ENCODE measurements around the gene PSMA7.

PSMA7 gene

DNA sequence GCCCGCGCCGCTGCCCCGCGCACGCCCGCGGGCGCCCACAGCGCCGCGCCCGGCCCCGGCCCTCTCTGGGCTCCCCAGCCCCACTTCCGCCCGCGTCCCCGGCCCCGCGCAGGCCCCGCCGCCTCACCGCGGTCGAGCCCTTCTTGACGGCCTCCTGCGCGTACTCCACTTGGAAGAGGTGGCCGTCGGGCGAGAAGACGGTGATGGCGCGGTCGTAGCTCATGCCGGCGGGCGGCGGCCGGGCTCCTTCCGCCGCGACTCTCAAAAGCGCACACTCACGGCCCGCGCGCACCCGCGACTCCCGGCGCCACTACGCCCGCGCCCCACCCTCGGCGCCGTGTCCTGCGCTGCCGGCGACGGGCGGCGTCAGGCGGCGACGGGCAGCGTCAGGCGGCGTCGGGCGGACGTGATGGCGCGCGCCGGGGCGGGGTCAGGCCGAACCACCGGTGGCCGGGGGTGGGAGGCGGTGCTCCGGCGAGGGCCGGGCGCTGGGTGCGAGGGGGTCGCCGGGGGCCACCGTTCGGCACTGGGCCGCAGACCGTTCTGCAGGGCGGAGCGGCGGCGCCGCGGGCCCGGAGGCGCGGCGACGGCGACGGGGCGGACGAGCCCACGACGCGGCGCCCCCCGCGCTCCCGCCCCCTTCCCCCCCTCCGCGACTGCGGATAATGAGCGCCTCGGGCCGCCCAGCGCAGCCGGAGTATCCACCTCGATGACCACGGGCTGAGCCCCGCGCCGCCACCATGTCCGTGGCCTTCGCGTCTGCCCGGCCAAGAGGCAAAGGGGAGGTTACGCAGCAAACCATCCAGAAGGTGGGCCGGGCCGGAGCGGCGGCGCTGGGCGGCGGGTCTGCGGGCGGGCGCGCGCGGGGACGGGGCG, at the start of gene PSMA7, which contains the start of gene SS18L1:
TSS of gene PSMA7 (minus strand) at position 314 of the 876 bp plus-strand sequence. CDS start at position 223, 91 bp downstream.
TSS of gene SS18L1 (plus strand) at position 689 of the 876 bp plus-strand sequence. CDS start at position 741, 52 bp downstream.
- peaks cover 21% of the 10 kb centered on the region for H3K36me3 ChIP-seq (ENCODE audit: insufficient read depth, low read length)
- peak within 1 kb of the TSS; percentile 77 for H3K9ac ChIP-seq (ENCODE audit: low read depth, low read length)
- H3K4me1 ChIP-seq (ENCODE audit: insufficient read depth, low read length): peaks cover 14% of the 10 kb centered on the region
- no peaks in the 10 kb centered on the region for H3K9me3 ChIP-seq (ENCODE audit: control insufficient read depth, insufficient read depth, low read length)

DNA sequence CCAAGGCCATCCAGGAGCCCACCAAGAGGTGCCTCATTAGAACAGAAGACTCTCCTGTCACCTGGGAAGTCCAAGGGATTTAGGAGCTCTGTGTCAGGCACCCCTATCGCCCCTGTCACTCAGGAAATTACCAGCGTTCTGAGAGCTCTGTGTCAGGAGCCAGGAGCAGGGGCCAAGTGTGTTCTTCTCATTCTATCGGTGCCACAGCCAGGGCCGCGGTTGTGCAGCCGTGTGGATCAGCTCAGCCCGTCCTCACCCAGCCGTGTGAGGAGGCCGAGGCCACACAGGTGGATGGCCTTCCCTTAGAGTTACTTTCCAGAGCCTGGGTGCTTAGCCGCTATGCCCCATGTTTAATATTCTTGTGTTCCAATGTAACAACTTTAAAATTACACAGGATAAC, 49.4 kb upstream of the PSMA7 start:
- no peaks in the 10 kb centered on the region for H3K4me1 ChIP-seq (ENCODE audit: insufficient read depth, low read length)
- H3K9me3 ChIP-seq (ENCODE audit: control insufficient read depth, insufficient read depth, low read length): no peaks in the 10 kb centered on the region
- H3K9ac ChIP-seq (ENCODE audit: low read depth, low read length): no peak overlapping the region
- H3K36me3 ChIP-seq (ENCODE audit: insufficient read depth, low read length): no peaks in the 10 kb centered on the region

DNA sequence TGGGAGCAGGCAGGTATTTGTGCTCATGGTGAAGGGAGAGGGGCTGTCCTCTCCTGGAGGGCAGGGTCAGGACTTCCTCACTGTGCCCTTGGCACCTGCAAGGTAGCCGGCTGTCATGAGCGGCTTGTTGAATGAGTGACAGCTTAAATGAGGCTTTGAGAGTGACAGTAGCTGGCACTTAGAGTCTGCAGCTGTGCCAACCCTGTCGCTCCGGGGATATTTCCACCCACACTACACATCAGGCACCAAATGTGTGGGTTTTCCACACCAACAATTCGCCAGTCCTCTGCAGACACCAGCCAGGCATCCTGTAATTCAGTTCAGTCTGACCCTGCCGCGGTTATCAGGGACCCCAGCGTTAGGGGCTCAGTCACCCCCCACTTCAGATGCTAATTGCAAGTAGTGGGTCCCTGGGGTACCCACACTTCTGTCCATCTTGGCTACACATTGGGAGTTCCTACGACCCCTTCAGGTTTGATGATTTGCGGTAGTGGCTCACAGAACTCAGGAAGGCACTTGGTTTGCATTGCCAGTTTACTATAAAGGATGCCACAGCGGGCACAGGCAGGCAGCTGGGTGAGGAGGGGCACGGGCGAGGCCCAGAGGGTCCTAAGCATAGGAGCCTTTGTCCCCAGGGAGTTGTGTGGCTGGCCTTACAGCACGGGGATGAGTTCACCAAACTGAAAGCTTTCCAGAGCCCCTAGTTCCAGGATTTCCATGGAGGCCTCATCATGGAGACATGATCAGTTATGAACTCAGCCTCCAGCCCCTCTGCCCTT, 48.8 kb upstream of the PSMA7 start:
- H3K4me1 ChIP-seq (ENCODE audit: insufficient read depth, low read length): no peaks in the 10 kb centered on the region
- H3K9me3 ChIP-seq (ENCODE audit: control insufficient read depth, insufficient read depth, low read length): no peaks in the 10 kb centered on the region
- H3K9ac ChIP-seq (ENCODE audit: low read depth, low read length): no peak overlapping the region
- H3K36me3 ChIP-seq (ENCODE audit: insufficient read depth, low read length): no peaks in the 10 kb centered on the region

DNA sequence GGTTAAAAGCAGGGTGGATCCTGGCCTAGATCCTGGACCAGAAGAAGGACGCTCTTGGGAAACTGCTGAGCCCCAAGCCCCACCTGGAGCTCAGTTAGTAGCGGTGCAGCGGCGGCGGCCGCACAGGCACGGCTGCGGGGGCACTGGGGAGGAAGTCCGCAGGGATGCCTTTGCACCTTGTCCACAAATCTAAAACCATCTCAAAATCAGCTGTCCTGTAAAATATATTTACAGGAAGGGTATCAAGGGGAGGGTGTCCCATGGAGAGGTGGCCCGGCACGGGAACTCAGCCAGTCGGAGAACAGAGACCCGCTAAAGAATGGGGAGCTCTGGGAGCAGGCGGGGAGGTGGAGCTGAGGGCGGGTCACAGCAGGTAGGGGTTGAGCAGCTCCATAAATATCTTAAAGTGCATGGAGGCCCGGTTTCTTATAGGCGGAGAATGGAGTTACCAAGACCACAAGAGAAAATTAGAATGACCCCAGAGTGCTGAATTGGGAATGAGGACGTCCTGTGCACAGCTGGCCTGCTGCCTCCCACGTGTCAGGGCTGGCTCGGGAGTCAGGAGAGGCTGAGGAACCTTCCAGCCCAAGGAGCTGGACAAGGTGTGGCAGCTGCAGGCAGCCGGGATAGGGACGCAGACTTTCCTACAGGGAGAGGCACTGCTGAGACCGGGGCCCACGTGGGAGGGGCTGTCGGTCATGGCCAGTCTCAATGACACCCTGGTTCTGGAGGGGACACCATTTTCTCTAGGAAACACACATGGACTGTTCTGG, 47.6 kb upstream of the PSMA7 start:
- no peaks in the 10 kb centered on the region for H3K4me1 ChIP-seq (ENCODE audit: insufficient read depth, low read length)
- no peaks in the 10 kb centered on the region for H3K36me3 ChIP-seq (ENCODE audit: insufficient read depth, low read length)
- H3K9ac ChIP-seq (ENCODE audit: low read depth, low read length): no peak overlapping the region
- H3K9me3 ChIP-seq (ENCODE audit: control insufficient read depth, insufficient read depth, low read length): no peaks in the 10 kb centered on the region

DNA sequence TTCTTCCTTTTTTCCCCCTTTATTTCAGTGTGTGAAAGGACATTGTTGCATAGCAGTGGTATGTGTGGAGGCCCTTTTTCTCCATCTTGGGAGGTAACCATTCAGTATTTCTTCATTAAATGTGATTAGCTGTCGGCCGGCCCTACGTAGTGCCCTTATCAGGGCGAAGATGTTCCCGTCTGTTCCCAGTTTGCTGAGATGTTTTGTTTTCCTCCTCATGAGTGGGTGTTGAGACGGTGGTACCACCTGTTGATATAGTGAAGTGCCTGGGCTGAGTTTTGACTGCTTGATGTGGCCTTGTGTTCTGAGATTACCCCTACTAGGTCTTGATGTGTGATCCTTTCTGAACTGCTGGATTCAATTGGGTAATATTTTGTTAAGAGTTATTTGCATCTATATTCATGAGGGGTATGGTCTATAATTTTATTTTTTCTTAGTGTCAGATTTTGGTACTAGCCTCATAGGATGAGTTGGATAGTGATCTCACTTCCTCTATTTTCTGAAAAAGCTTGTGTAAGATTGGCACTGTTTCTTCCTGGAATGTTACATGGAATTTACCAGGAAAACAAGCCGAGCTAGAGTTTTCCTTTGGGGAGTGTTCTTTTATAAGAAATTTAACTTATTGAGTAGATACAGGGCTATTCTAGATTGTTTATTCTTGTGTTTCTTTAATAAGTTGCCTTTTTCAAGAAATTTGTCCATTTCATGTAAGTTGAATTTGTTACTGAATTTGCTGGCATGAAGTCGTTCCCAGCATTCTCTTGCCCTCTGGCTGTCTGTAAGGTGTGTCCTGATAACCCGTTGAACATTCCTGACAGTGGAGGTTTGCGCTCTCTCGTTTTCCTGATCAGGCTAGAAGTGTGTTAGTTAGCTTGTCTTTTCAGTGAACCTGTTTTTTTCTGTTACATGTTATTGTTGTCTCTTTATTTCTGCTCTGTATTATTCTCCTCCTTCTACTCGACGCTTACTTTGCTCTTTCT, 44.0 kb upstream of the PSMA7 start:
- no peaks in the 10 kb centered on the region for H3K9me3 ChIP-seq (ENCODE audit: control insufficient read depth, insufficient read depth, low read length)
- H3K36me3 ChIP-seq (ENCODE audit: insufficient read depth, low read length): no peaks in the 10 kb centered on the region
- no peaks in the 10 kb centered on the region for H3K4me1 ChIP-seq (ENCODE audit: insufficient read depth, low read length)
- H3K9ac ChIP-seq (ENCODE audit: low read depth, low read length): no peak overlapping the region

DNA sequence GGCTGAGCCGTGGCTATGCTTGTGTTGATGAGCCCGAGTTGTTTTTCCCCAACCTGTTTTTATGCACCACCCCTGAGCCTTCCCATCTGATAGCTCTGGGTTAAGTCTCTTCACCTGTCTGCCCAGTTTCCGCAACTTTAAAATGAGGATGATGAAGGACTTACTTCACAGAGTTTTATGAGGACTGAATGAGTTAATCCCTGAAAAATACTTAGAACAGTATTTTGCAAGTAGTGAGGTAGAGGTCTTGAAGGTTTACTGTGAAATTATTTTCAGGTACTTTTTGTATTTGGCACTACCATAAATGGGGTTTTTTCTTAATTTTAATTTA, 42.9 kb upstream of the PSMA7 start:
- Histone ChIP-seq H3K9me3 (ENCODE audit: control insufficient read depth, insufficient read depth, low read length) (no peaks in the 10 kb centered on the region), H3K9ac (ENCODE audit: low read depth, low read length) (no peak overlapping the region), H3K4me1 (ENCODE audit: insufficient read depth, low read length) (peaks cover 6% of the 10 kb centered on the region), H3K36me3 (ENCODE audit: insufficient read depth, low read length) (no peaks in the 10 kb centered on the region)

DNA sequence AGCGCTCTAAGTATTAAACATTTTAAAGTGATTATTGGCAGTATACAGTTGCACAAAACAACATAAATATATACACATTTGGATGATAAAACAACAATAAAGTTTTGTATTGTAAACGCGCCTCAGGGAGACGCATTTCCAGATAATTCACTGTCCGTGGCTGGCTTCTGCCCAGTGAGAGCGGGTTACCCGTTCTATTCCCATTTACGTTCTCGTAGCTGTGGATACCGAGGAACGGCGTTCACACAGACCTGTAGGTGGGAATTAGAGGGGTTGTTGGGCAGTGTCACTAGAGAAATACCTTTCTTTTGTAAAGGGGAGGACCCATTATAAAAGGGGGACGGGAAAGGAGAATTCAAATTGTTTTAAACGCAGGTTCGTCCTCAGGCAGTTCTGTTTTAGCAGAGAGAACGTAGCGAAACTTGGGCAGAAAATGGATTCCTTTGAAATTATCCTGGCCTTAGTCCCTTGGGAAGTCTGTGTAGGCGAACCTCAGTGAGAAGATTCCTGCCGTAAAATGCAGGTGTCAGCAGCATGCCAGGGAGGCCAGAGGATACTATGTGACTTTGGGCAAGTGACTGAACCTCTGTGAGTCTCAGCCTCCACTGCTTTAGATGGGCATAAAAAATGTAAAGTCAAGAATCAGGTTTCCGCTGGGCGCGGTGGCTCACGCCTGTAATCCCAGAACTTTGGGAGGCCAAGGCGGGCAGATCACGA, 40.4 kb upstream of the PSMA7 start:
- H3K36me3 ChIP-seq (ENCODE audit: insufficient read depth, low read length): 0 out of 2 replicates have a peak, but pooled peaks cover 4% of the 10 kb centered on the region
- H3K4me1 ChIP-seq (ENCODE audit: insufficient read depth, low read length): peaks cover 6% of the 10 kb centered on the region
- H3K9ac ChIP-seq (ENCODE audit: low read depth, low read length): peak overlapping the region; percentile 90
- no peaks in the 10 kb centered on the region for H3K9me3 ChIP-seq (ENCODE audit: control insufficient read depth, insufficient read depth, low read length)

DNA sequence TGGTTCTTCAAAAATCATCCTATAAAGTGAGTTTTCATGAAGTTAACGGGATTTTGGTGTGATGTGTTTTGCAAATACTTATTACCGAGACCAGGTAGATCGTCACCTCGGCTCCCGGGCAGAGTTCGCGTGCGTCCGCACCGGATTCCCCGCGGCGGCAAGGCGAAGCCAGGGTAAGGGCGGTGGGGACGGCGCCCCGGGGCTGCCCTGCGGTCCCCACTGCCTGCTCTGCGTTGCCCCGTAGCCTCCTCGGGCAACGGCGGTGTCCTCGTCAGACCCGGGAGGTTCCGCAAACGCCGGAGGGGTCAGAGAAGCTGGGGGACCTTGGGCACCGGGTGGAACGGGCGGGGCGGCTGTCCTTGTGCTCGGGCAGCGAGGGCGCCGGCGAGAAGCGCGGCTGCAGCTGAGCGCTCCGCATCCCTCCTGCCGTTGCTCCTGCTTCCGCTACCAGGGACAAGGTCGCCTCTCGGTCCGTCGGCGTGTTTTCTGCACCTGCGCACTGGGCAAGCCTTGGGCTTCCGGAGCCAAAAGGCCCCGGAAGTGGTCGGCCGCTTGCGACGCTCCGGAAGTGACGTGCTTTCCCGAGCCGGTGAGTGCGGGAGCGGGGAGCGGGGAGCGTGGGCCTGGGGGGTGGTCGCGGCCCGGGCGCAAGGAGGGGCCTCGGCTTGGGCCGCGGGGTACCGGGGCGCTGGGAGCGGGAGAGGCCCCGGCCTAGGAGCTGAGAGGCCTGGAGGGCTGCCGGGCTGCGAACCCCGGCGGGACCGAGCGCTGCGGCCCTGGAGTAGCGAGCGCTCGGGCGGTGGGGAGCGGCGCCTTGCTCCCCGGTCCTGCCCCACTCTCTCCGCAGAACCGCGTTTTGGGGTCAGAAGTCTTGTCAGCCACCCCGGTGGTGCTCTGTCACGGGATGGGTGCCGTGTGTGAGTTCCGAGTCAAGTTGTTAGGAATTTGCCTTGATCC, 39.6 kb upstream of the PSMA7 start, which contains the start of gene MTG2:
TSS of gene MTG2 (plus strand) at position 560 of the 957 bp plus-strand sequence. CDS start 10,393 bp downstream, outside the sequence.
- Histone ChIP-seq H3K4me1 (ENCODE audit: insufficient read depth, low read length) (peaks cover 6% of the 10 kb centered on the region), H3K36me3 (ENCODE audit: insufficient read depth, low read length) (0 out of 2 replicates have a peak, but pooled peaks cover 6% of the 10 kb centered on the region), H3K9me3 (ENCODE audit: control insufficient read depth, insufficient read depth, low read length) (no peaks in the 10 kb centered on the region), H3K9ac (ENCODE audit: low read depth, low read length) (peak within 1 kb of the TSS; percentile 90)

DNA sequence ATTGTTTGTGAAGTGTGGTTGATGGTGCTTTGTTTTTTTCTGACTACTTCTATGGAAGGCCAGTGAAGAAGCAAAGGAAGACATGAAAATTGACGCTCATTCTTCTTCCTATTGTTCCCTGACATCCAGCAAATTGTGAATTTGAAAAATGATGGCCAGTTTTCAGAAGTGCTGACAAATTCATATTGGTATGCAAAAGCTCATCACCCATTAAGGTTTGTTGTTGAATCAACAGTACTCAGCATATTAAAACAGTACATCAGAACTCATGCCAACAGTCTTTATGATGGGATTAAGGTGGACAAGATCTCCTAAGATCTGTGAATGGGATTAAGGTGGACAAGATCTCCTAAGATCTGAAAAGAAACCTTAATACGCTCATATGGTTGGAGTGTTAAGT, 38.6 kb upstream of the PSMA7 start:
- Histone ChIP-seq H3K9me3 (ENCODE audit: control insufficient read depth, insufficient read depth, low read length) (no peaks in the 10 kb centered on the region), H3K36me3 (ENCODE audit: insufficient read depth, low read length) (0 out of 2 replicates have a peak, but pooled peaks cover 6% of the 10 kb centered on the region), H3K9ac (ENCODE audit: low read depth, low read length) (peak overlapping the region; percentile 90)

DNA sequence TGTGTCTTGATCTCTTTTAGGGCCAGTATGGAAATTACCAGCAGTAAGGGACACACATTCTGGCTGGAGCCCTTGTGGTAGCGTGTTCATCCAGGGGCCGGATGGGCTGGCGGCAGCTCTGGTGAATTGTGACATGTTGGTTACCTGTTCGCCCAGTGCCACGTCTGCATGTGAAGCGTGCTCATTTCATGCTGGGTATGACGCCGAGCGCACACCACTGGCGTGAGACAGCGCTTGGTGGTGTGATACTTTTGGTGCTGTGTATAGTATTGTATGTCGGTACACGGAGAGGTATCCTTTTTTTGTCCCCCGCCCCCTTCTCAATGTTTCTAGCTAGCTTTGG, 35.9 kb upstream of the PSMA7 start:
- Histone ChIP-seq H3K9me3 (ENCODE audit: control insufficient read depth, insufficient read depth, low read length) (no peaks in the 10 kb centered on the region), H3K9ac (ENCODE audit: low read depth, low read length) (no peak overlapping the region), H3K4me1 (ENCODE audit: insufficient read depth, low read length) (peaks cover 6% of the 10 kb centered on the region), H3K36me3 (ENCODE audit: insufficient read depth, low read length) (peaks cover 11% of the 10 kb centered on the region; the same call in 1 of the 2 replicates)

More for the DNA sequence above, 38.6 kb upstream of the PSMA7 start:
- H3K4me1 ChIP-seq (ENCODE audit: insufficient read depth, low read length): peaks cover 6% of the 10 kb centered on the region

DNA sequence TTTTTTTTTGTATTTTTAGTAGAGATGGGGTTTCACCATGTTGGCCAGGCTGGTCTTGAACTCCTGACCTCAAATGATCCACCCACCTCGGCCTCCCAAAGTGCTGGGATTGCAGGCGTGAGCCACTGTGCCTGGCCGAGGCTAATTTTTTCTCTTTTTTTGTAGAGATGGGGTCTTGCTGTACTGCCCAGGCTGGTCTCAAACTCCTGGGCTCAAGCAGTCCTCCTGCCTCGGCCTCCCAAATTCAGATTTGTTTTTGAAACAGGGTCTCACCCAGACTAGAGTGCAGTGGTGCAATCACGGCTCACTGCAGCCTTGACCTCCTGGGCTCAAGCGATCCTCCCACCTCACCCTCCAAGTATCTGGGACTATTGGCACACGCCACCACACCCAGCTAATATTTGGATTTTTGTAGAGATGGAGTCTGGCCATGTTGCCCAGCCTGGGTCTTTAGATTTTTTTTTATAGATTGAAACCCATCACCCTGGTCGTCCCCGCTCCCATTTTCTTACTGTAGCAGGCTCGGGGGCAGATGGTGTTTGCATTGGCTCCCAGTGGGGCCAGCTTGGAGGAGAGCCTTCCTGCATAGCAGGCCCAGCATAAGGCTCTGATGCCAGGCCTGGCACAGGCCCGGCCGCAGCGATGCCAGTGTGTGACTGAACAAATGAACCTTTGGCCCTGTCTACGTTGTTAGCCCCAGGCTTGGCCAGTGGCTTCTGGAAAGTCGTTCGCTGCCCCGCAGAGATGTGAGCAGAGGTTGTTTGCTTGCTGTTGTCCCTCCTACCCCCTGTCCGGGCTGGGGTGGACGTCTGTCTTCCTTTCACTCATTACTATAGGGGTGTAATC, 35.3 kb upstream of the PSMA7 start:
- Histone ChIP-seq H3K9me3 (ENCODE audit: control insufficient read depth, insufficient read depth, low read length) (no peaks in the 10 kb centered on the region), H3K36me3 (ENCODE audit: insufficient read depth, low read length) (peaks cover 11% of the 10 kb centered on the region; the same call in 1 of the 2 replicates), H3K9ac (ENCODE audit: low read depth, low read length) (no peak overlapping the region), H3K4me1 (ENCODE audit: insufficient read depth, low read length) (peaks cover 6% of the 10 kb centered on the region)

Data from ES-I3 (cell line).